Liver (tissue), 9 donors: ENCODE results near the gene TMEM145. TPM values are rescaled to one million over a fixed set of nuclear protein-coding genes. Genes with fewer than 3 reads are reported as not detected.

Source experiments
- DNase-seq: peaks from one replicate; pipeline ENCODE4 v3.0.0-alpha.2; 2017; ENCODE audit warnings: low spot score
- H3K27ac ChIP-seq, 2 donors: one replicate each; pipeline ENCODE4 v1.7.0; 2013; ENCODE audit warnings: inconsistent platforms in 2 of 2, low read length in 2 of 2, control low read depth in 1 of 2, low read depth in 1 of 2, mild to moderate bottlenecking in 1 of 2
- H3K27me3 ChIP-seq, 4 donors: one replicate each; pipeline versions ENCODE4 v1.6.1 to v1.7.0; 2013; ENCODE audit warnings: low read length in 3 of 4, inconsistent platforms in 1 of 4, mild to moderate bottlenecking in 1 of 4, moderate library complexity in 1 of 4; ENCODE audit not compliant: control insufficient read depth in 4 of 4, insufficient read depth in 4 of 4
- H3K36me3 ChIP-seq, 4 donors: one replicate each; pipeline versions ENCODE4 v1.6.1 to v1.7.0; 2013; ENCODE audit warnings: low read length in 3 of 4, mild to moderate bottlenecking in 3 of 4, low read depth in 1 of 4, moderate library complexity in 1 of 4; ENCODE audit not compliant: control insufficient read depth in 4 of 4, insufficient read depth in 3 of 4
- H3K4me1 ChIP-seq, 4 donors: one replicate each; pipeline versions ENCODE4 v1.6.1 to v1.7.0; 2013; ENCODE audit warnings: low read length in 3 of 4, mild to moderate bottlenecking in 3 of 4, moderate library complexity in 1 of 4; ENCODE audit not compliant: control insufficient read depth in 4 of 4, insufficient read depth in 4 of 4
- H3K4me3 ChIP-seq, 3 donors: one replicate each; pipeline versions ENCODE4 v1.6.1 to v1.7.0; 2013; ENCODE audit warnings: low read length in 3 of 3, control low read depth in 1 of 3, low read depth in 1 of 3, mild to moderate bottlenecking in 1 of 3
- H3K9ac ChIP-seq, 2 donors: one replicate each; pipeline ENCODE4 v1.7.0; 2013; ENCODE audit warnings: low read length in 2 of 2, mild to moderate bottlenecking in 2 of 2, moderate library complexity in 2 of 2, control low read depth in 1 of 2, low read depth in 1 of 2
- H3K9me3 ChIP-seq, 4 donors: one replicate each; pipeline versions ENCODE4 v1.6.1 to v1.7.0; 2013; ENCODE audit warnings: low read length in 3 of 4; ENCODE audit not compliant: control insufficient read depth in 4 of 4
- ATF3 ChIP-seq: IDR thresholded peaks from 2 replicates; pipeline ENCODE4 v1.6.1; 2016; ENCODE audit warnings: antibody characterized with exemption
- EGR1 ChIP-seq, 2 donors: IDR thresholded peaks; 2 replicates each; pipeline ENCODE4 v1.6.1; 2016 to 2018; ENCODE audit warnings: antibody characterized with exemption in 2 of 2, low read depth in 2 of 2
- FOXA1 ChIP-seq: IDR thresholded peaks from 2 replicates; pipeline ENCODE4 v1.6.1; 2016; ENCODE audit warnings: antibody characterized with exemption
- FOXA2 ChIP-seq: IDR thresholded peaks from 2 replicates; pipeline ENCODE4 v1.6.1; 2016; ENCODE audit warnings: antibody characterized with exemption
- GABPA ChIP-seq, 2 donors: IDR thresholded peaks in 1 of 2; conservative IDR thresholded peaks in 1 of 2; 2 replicates each; pipeline ENCODE4 v1.6.1; 2016; ENCODE audit warnings: antibody characterized with exemption in 2 of 2, mild to moderate bottlenecking in 1 of 2, moderate library complexity in 1 of 2
- HNF4A ChIP-seq, 2 donors: conservative IDR thresholded peaks; 2 replicates each; pipeline ENCODE4 v1.6.1; 2016; ENCODE audit warnings: antibody characterized with exemption in 2 of 2, mild to moderate bottlenecking in 2 of 2
- HNF4G ChIP-seq: IDR thresholded peaks from 2 replicates; pipeline ENCODE4 v1.6.1; 2016; ENCODE audit warnings: antibody characterized with exemption
- JUND ChIP-seq, 2 donors: IDR thresholded peaks; 2 replicates each; pipeline ENCODE4 v1.6.1; 2016; ENCODE audit warnings: antibody characterized with exemption in 2 of 2
- MAX ChIP-seq: IDR thresholded peaks from 2 replicates; pipeline ENCODE4 v1.6.1; 2016; ENCODE audit warnings: antibody characterized with exemption
- NR2F2 ChIP-seq: IDR thresholded peaks from 2 replicates; pipeline ENCODE4 v1.6.1; 2016; ENCODE audit warnings: antibody characterized with exemption
- RAD21 ChIP-seq, 2 donors: IDR thresholded peaks; 2 replicates each; pipeline ENCODE4 v1.6.1; 2016; ENCODE audit warnings: antibody characterized with exemption in 2 of 2, mild to moderate bottlenecking in 2 of 2
- RXRA ChIP-seq, 2 donors: IDR thresholded peaks; 2 replicates each; pipeline ENCODE4 v1.6.1; 2017 to 2018; ENCODE audit warnings: antibody characterized with exemption in 2 of 2, mild to moderate bottlenecking in 1 of 2
- SP1 ChIP-seq: IDR thresholded peaks from 2 replicates; pipeline ENCODE4 v1.6.1; 2018; ENCODE audit warnings: antibody characterized with exemption, mild to moderate bottlenecking
- TAF1 ChIP-seq: conservative IDR thresholded peaks from 2 replicates; pipeline ENCODE4 v1.6.1; 2016; ENCODE audit warnings: antibody characterized with exemption, mild to moderate bottlenecking
- YY1 ChIP-seq: IDR thresholded peaks from 2 replicates; pipeline ENCODE4 v1.6.1; 2016; ENCODE audit warnings: antibody characterized with exemption, mild to moderate bottlenecking
- ZBTB33 ChIP-seq: IDR thresholded peaks from 2 replicates; pipeline ENCODE4 v1.6.1; 2016; ENCODE audit warnings: antibody characterized with exemption
- WGBS: extraction: QIAGEN DNeasy Blood & Tissue Kit; methylation state at CpG from one replicate; pipeline ENCODE4 v1.1.7; 2013; 5-methylcytosine and 5-hydroxymethylcytosine counted together
- polyA plus RNA-seq, 2 donors: library from polyadenylated mRNA; stranded (reverse) in 1 of 2; unstranded in 1 of 2; fragments of 200-250 nt in 1 of 2; fragments of >200 nt in 1 of 2; fragmentation: Nextera tagmentation in 1 of 2; extraction: Ambion mirVana in 1 of 2; gene quantifications; one replicate each; pipeline versions ENCODE4 v1.2.1 to v1.2.3, GENCODE V29; 2013 to 2015
- total RNA-seq, 2 donors: library from RNA; depleted of rRNA; stranded (reverse); fragments of >200 nt; gene quantifications; one replicate each; pipeline ENCODE4 v1.2.3, GENCODE V29; 2014
- TF ChIP-seq, protein P1 (sequence below): IDR thresholded peaks from 2 replicates; pipeline ENCODE4 v1.6.1; 2016; ENCODE audit warnings: antibody characterized with exemption, mild to moderate bottlenecking
- TF ChIP-seq, protein P2 (sequence below): fragments of 150-350 bp; IDR thresholded peaks from 2 replicates; pipeline ENCODE4 v1.5.1; 2017; ENCODE audit warnings: improper control_type of control experiment, low read depth, low read length; ENCODE audit not compliant: missing input control
- donor health status: healthy.
- donor health status: healthy.
- donor health status: healthy.
- donor health status: healthy.
- donor health status: healthy.

The TMEM145 gene
- total and polyA plus RNA-seq, 4 donors = 0.02 to 0.08 TPM; not detected in 2

- TF ChIP-seq SP1 = no peak
- TF ChIP-seq MAX = no peak
- TF ChIP-seq TAF1 = no peak
- TF ChIP-seq HNF4A (conservative IDR thresholded peaks at IDR 0.05) = no peak
- no peak for TF ChIP-seq FOXA2
- no peak for TF ChIP-seq FOXA1
- TF ChIP-seq GABPA (IDR thresholded peaks at IDR 0.05 in 1 of 2, conservative IDR thresholded peaks at IDR 0.05 in 1 of 2) = no peak
- TF ChIP-seq ZBTB33 = no peak
- TF ChIP-seq, protein P1, sequence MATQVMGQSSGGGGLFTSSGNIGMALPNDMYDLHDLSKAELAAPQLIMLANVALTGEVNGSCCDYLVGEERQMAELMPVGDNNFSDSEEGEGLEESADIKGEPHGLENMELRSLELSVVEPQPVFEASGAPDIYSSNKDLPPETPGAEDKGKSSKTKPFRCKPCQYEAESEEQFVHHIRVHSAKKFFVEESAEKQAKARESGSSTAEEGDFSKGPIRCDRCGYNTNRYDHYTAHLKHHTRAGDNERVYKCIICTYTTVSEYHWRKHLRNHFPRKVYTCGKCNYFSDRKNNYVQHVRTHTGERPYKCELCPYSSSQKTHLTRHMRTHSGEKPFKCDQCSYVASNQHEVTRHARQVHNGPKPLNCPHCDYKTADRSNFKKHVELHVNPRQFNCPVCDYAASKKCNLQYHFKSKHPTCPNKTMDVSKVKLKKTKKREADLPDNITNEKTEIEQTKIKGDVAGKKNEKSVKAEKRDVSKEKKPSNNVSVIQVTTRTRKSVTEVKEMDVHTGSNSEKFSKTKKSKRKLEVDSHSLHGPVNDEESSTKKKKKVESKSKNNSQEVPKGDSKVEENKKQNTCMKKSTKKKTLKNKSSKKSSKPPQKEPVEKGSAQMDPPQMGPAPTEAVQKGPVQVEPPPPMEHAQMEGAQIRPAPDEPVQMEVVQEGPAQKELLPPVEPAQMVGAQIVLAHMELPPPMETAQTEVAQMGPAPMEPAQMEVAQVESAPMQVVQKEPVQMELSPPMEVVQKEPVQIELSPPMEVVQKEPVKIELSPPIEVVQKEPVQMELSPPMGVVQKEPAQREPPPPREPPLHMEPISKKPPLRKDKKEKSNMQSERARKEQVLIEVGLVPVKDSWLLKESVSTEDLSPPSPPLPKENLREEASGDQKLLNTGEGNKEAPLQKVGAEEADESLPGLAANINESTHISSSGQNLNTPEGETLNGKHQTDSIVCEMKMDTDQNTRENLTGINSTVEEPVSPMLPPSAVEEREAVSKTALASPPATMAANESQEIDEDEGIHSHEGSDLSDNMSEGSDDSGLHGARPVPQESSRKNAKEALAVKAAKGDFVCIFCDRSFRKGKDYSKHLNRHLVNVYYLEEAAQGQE = no peak
- TF ChIP-seq HNF4G = no peak
- TF ChIP-seq JUND (IDR thresholded peaks at IDR 0.05) = no peak
- no peak overlapping the region for H3K4me3 ChIP-seq
- no peak for DNase-seq
- no peak overlapping the region for H3K27ac ChIP-seq
- H3K4me1 ChIP-seq = peaks cover 25 to 64% (median 42%) of the 10 kb centered on the region in 4 donors
- WGBS = 92% methylated on average over 3 of the region's 3 CpGs
- H3K9ac ChIP-seq = no peak overlapping the region
- no peaks in the 10 kb centered on the region for H3K9me3 ChIP-seq
- H3K36me3 ChIP-seq = peaks cover 5 to 21% (median 12%) of the 10 kb centered on the region in 4 donors
- no peaks in the 10 kb centered on the region for H3K27me3 ChIP-seq
Observed at GRCh38 chr19:42275517-42275916, 37.6 kb upstream of the TMEM145 start.

DNA sequence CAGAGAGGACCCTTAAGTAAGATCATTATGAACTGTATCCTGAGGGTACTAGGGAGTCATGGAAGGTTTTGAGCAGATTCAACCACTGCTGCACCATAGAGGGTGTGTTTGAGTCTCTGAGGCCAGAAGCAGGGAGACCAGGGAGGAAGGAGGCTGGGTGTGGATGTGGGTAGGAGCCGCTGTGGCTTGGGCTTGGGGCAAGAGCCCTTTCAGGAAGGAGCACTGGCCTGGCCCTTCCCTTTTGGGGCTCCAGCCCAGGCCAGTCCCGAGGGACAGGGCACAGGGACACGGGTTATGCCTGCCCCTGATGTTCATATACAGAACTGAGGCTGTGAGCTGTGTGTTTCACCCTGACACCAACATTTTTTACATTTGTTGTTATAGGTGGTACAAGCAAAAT lies 36.8 kb upstream of the TMEM145 start:
- peaks cover 23 to 59% (median 39%) of the 10 kb centered on the region in 4 donors for H3K4me1 ChIP-seq
- no peak overlapping the region for H3K4me3 ChIP-seq
- no peak overlapping the region for H3K27ac ChIP-seq
- peaks cover 5 to 21% (median 12%) of the 10 kb centered on the region in 4 donors for H3K36me3 ChIP-seq
- H3K9ac ChIP-seq = no peak overlapping the region
- no peak for DNase-seq
- WGBS = 80% methylated on average over 3 of the region's 3 CpGs
- H3K27me3 ChIP-seq = no peaks in the 10 kb centered on the region
- no peaks in the 10 kb centered on the region for H3K9me3 ChIP-seq
- TF ChIP-seq, protein P2, sequence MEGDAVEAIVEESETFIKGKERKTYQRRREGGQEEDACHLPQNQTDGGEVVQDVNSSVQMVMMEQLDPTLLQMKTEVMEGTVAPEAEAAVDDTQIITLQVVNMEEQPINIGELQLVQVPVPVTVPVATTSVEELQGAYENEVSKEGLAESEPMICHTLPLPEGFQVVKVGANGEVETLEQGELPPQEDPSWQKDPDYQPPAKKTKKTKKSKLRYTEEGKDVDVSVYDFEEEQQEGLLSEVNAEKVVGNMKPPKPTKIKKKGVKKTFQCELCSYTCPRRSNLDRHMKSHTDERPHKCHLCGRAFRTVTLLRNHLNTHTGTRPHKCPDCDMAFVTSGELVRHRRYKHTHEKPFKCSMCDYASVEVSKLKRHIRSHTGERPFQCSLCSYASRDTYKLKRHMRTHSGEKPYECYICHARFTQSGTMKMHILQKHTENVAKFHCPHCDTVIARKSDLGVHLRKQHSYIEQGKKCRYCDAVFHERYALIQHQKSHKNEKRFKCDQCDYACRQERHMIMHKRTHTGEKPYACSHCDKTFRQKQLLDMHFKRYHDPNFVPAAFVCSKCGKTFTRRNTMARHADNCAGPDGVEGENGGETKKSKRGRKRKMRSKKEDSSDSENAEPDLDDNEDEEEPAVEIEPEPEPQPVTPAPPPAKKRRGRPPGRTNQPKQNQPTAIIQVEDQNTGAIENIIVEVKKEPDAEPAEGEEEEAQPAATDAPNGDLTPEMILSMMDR = no peak
- TF ChIP-seq EGR1 (IDR thresholded peaks at IDR 0.05; ENCODE audit: low read depth in 2 of 2) = no peak
- no peak for TF ChIP-seq FOXA1
- TF ChIP-seq YY1 = no peak
- no peak for TF ChIP-seq GABPA (IDR thresholded peaks at IDR 0.05 in 1 of 2, conservative IDR thresholded peaks at IDR 0.05 in 1 of 2)
- no peak for TF ChIP-seq TAF1
- no peak for TF ChIP-seq SP1
- TF ChIP-seq RAD21 (IDR thresholded peaks at IDR 0.05) = no peak
- TF ChIP-seq, protein P1 = no peak
- no peak for TF ChIP-seq FOXA2
- TF ChIP-seq HNF4A (conservative IDR thresholded peaks at IDR 0.05) = no peak
- TF ChIP-seq ZBTB33 = no peak
- no peak for TF ChIP-seq MAX
- no peak for TF ChIP-seq NR2F2
- no peak for TF ChIP-seq JUND (IDR thresholded peaks at IDR 0.05)
- TF ChIP-seq RXRA (IDR thresholded peaks at IDR 0.05) = no peak
- no peak for TF ChIP-seq ATF3
